Activated CD8-positive, alpha-beta memory T cell treated with anti-CD3 and anti-CD28 coated beads, Interleukin-2, amount 10 ng/mL, durations not matched to agents 7 days and 5 days (primary cell): Measurements from ENCODE around the gene PRDM1. TPM values are rescaled to one million over a fixed set of nuclear protein-coding genes. Genes with fewer than 3 reads are reported as not detected.

ENCODE experiments used
- ATAC-seq: fragments of 150-1000 bp; cut with Tn5 transposase; one replicate; pipeline ENCODE4 v1.10.0; 2021; ENCODE audit warnings: moderate library complexity
- CTCF ChIA-PET: fragments of 350-600 bp; sonication (Branson Sonifier 250); formaldehyde crosslinking; loops from one replicate; lab custom pipeline; 2021; ENCODE audit warnings: antibody characterized with exemption; lab: Charles Lee
- DNase-seq: peaks from one replicate; pipeline ENCODE4 v3.0.0-alpha.2; 2020
- H3K27ac Mint-ChIP-seq: one replicate; pipeline ENCODE4 v1.8.0; 2021; ENCODE audit warnings: mild to moderate bottlenecking, mixed read lengths
- H3K27me3 Mint-ChIP-seq: one replicate; pipeline ENCODE4 v1.8.0; 2021; ENCODE audit warnings: mixed read lengths
- H3K36me3 Mint-ChIP-seq: one replicate; pipeline ENCODE4 v1.8.0; 2021; ENCODE audit warnings: mild to moderate bottlenecking, mixed read lengths
- H3K4me1 Mint-ChIP-seq: one replicate; pipeline ENCODE4 v1.8.0; 2021; ENCODE audit warnings: mixed read lengths
- H3K4me3 Mint-ChIP-seq: one replicate; pipeline ENCODE4 v1.8.0; 2021; ENCODE audit warnings: mild to moderate bottlenecking, moderate library complexity, mixed read lengths
- H3K9me3 Mint-ChIP-seq: one replicate; pipeline ENCODE4 v1.8.0; 2022; ENCODE audit warnings: low read depth, mixed read lengths
- total RNA-seq, 2 experiments: library from RNA; stranded (reverse); gene quantifications; one replicate each; pipeline ENCODE4 v1.2.3, GENCODE V29; 2021

Gene PRDM1
- total RNA-seq, 2 experiments from 2014 or later, result 97.1 to 132 TPM

DNA sequence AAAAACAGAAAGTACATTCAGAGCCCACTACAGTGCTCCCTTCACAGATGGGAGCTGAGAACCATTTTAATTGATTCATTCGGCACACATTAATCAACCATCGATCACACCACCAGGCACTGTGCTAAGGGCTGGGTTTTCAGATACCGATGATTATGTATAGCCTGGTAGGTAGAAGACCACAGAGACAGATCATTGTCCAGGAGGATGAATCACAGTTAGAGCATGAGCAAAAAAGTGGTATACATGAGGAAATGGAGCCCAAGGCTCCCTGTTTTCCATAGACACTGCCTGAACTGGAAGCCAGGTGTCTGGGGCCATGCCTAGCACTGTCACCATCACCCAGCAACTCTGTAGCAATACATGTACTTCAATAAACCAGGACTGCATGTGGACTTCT lies 9.0 kb upstream of the PRDM1 start:
- no peak overlapping the region for H3K27ac Mint-ChIP-seq
- no peak for DNase-seq
- no peak overlapping the region for H3K4me3 Mint-ChIP-seq
- H3K4me1 Mint-ChIP-seq, result peaks cover 3% of the 10 kb centered on the region
- CTCF ChIA-PET, result no interaction called here
- ATAC-seq, result no peak
- peaks cover 2% of the 10 kb centered on the region for H3K27me3 Mint-ChIP-seq
- H3K9me3 Mint-ChIP-seq, result no peaks in the 10 kb centered on the region
- H3K36me3 Mint-ChIP-seq, result peaks cover 3% of the 10 kb centered on the region

DNA sequence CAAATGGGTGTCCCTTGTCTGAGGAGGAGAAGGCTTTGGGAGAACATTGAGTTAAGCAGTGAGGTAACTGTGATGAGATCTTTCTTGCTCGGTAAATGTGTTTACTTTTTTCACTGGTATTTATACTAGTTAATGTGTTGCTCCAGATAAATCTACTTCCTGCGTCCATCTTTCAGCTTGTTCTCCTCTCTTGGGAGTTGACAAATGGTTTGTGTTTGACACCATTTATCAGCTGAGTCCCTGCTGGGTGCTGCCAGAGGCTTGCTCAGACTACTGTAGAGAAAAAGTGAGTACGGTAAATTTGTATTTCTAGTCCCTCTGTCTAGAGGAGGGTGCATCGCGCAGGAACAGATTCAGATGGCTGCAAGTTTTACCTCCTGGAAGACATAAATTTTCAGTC lies 8.3 kb upstream of the PRDM1 start:
- H3K36me3 Mint-ChIP-seq, result peaks cover 6% of the 10 kb centered on the region
- ATAC-seq (no peak), DNase-seq (no peak)
- no peak overlapping the region for H3K27ac Mint-ChIP-seq
- CTCF ChIA-PET, result interaction anchor here (1.0 kb wide), 1 partner anchor 10 kb away, joined by 5 read pairs; no protein-coding TSS in a partner anchor
- H3K4me3 Mint-ChIP-seq, result no peak overlapping the region
- peaks cover 8% of the 10 kb centered on the region for H3K4me1 Mint-ChIP-seq
- no peaks in the 10 kb centered on the region for H3K9me3 Mint-ChIP-seq
- peaks cover 2% of the 10 kb centered on the region for H3K27me3 Mint-ChIP-seq

DNA sequence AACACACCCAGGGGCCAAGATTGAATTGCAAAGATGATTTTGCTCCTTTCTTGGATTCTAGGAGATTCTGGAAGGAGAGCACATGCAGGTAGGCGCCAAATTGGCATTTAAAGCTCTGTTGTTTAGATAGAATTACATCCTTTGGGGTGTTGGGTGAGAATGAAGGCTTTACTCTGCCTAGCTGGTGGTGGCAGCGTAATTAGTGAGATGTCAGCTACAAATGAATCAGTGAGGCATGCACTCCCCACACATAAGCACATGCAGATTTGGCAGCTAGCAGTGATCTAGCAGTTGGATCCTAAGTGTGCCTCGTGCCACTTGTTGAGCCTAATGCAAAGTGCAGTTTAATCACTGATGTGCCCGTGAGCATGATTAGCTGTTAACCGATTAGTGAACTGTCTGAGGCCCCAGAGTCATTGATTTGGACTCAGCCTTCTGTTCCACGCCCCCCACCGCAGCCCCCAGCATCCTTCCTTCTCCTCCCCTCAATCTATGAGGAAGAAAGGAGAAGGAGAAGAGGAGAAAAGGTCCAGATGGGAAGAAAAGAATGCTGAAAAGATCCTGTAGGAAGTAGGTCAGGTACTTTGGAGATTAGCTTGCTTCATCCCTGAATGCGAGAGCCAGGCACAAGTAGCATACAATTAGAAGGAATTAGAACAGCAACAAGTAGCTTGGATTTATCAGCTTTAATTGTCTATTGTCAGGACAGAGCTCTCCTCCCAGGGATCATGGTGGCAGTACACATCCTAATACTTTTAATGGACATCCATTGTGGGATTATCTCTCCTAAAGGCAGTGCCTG lies 6.0 kb upstream of the PRDM1 start:
- Mint-ChIP-seq H3K27me3 (peaks cover 2% of the 10 kb centered on the region), H3K27ac (no peak overlapping the region), H3K36me3 (peaks cover 8% of the 10 kb centered on the region), H3K4me3 (no peak overlapping the region), H3K9me3 (no peaks in the 10 kb centered on the region), H3K4me1 (peaks cover 29% of the 10 kb centered on the region)
- ATAC-seq (no peak), DNase-seq (no peak)
- CTCF ChIA-PET, result interaction anchor here (1.7 kb wide), 1 partner anchor 596 kb away, joined by 4 read pairs; no protein-coding TSS in a partner anchor

DNA sequence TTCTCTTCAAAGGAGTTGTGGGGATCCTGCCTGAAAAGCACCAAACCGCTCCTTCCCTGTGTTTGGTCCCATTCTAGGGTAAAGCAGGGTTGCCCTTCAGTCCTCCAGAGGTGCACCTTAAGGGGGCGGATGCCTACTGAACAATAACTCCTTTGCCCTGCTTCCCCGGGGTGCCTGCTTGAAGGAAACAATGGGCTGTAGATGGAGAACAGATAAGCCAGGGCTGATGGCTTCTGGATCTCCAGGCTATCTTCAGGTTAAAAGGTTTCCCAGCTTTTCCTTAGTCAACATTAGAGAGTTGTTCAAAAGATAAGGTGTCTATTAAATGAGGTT lies 5.4 kb upstream of the PRDM1 start:
- DNase-seq (no peak), ATAC-seq (no peak)
- H3K27me3 Mint-ChIP-seq, result peaks cover 2% of the 10 kb centered on the region
- H3K27ac Mint-ChIP-seq, result no peak overlapping the region
- CTCF ChIA-PET, result interaction anchor here (1.7 kb wide), 1 partner anchor 597 kb away, joined by 4 read pairs; no protein-coding TSS in a partner anchor
- H3K36me3 Mint-ChIP-seq, result peaks cover 8% of the 10 kb centered on the region
- H3K9me3 Mint-ChIP-seq, result no peaks in the 10 kb centered on the region
- peaks cover 34% of the 10 kb centered on the region for H3K4me1 Mint-ChIP-seq
- no peak overlapping the region for H3K4me3 Mint-ChIP-seq

DNA sequence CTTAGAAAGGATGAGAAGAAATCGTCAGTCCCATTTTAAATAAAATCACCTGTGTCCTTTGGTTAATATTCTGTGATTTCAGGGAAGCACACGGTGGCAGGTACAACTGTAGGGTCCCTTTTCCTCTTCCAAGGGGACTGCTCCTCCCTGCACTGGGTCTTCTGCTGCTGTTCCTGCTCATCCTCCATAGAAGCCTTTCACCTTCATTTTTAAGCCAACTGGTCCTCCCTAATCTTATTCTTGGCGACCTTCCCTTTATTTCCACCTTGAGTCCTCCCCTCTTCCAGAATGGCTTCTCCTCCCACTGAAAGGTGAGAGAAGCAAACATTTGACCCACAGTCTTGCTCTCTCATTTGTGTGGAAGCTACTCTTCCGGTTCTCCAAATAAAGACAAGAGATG lies 4.4 kb upstream of the PRDM1 start:
- peaks cover 10% of the 10 kb centered on the region for H3K36me3 Mint-ChIP-seq
- H3K9me3 Mint-ChIP-seq, result no peaks in the 10 kb centered on the region
- no peak overlapping the region for H3K27ac Mint-ChIP-seq
- no peak for ATAC-seq
- H3K4me3 Mint-ChIP-seq, result no peak overlapping the region
- DNase-seq, result no peak
- peaks cover 2% of the 10 kb centered on the region for H3K27me3 Mint-ChIP-seq
- H3K4me1 Mint-ChIP-seq, result peaks cover 37% of the 10 kb centered on the region
- CTCF ChIA-PET, result interaction anchor here (0.9 to 2.3 kb wide), 3 partner anchors 10 to 142 kb away, joined by 3 to 7 read pairs (median 3); no protein-coding TSS in a partner anchor

DNA sequence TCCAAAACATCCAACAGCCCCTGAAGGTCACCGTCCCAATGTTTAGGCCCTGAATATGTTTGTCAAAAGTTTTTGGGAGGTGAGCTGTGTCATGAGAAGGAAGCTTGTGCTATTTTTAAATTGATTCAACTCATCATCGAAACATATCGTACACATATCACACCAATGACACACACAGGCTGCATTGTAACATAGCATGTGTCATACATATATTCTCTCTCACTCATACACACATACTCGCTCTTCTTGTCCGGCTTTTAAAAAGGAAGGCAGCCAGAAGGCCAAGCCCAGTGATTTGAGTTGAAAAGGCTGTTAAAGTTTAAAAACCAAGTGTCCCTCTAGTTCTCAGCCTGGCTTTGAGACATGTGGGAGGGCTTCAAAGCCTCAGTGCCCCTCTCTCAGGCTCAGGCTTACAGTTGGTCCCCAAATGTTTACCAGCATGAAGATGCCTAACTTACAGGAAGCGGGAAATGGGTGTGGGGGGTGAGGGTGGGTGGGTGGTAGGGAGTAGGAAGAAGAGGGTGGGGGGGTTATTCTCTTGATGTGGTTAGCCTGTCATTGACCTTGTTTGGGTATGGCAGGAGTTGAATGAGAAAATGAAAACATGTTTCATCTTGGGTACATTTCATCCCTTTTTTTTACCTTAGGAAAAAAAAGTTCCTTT lies 3.3 kb upstream of the PRDM1 start:
- ATAC-seq, result no peak
- DNase-seq, result no peak
- Mint-ChIP-seq H3K27me3 (peaks cover 2% of the 10 kb centered on the region), H3K4me1 (peaks cover 39% of the 10 kb centered on the region), H3K36me3 (peaks cover 19% of the 10 kb centered on the region), H3K9me3 (no peaks in the 10 kb centered on the region), H3K27ac (peak overlapping the region; percentile 39), H3K4me3 (no peak overlapping the region)
- CTCF ChIA-PET, result interaction anchor here (0.8 to 2.4 kb wide), 7 partner anchors 11 to 651 kb away, joined by 3 to 8 read pairs (median 7); no protein-coding TSS in a partner anchor

DNA sequence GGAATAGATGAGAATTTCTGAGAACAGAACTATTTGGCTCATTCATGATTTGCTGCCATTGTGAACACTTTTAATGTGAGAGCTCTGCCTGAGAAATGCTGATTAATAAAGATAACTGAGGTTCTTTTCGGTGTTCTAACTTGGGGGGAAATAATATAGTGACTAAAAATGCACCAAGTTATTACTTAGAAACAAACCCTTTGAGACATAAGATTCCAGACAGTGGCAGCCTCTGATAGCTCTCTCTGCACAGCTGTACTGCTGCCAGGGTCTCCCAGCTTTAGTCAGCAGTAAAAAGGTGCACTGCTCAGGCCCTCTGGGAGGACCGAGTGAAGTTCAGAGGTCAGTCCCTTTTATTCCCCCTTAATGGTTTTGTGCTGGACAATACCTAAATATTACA lies 2.5 kb upstream of the PRDM1 start:
- Mint-ChIP-seq H3K4me3 (peak overlapping the region; percentile 39), H3K9me3 (no peaks in the 10 kb centered on the region), H3K4me1 (peaks cover 39% of the 10 kb centered on the region), H3K27me3 (peaks cover 2% of the 10 kb centered on the region), H3K27ac (peak overlapping the region; percentile 76), H3K36me3 (peaks cover 27% of the 10 kb centered on the region)
- ATAC-seq (peak; percentile 29), DNase-seq (no peak)
- CTCF ChIA-PET, result interaction anchor here (0.8 to 2.4 kb wide), 9 partner anchors 9 to 652 kb away, joined by 3 to 8 read pairs (median 7); no protein-coding TSS in a partner anchor

DNA sequence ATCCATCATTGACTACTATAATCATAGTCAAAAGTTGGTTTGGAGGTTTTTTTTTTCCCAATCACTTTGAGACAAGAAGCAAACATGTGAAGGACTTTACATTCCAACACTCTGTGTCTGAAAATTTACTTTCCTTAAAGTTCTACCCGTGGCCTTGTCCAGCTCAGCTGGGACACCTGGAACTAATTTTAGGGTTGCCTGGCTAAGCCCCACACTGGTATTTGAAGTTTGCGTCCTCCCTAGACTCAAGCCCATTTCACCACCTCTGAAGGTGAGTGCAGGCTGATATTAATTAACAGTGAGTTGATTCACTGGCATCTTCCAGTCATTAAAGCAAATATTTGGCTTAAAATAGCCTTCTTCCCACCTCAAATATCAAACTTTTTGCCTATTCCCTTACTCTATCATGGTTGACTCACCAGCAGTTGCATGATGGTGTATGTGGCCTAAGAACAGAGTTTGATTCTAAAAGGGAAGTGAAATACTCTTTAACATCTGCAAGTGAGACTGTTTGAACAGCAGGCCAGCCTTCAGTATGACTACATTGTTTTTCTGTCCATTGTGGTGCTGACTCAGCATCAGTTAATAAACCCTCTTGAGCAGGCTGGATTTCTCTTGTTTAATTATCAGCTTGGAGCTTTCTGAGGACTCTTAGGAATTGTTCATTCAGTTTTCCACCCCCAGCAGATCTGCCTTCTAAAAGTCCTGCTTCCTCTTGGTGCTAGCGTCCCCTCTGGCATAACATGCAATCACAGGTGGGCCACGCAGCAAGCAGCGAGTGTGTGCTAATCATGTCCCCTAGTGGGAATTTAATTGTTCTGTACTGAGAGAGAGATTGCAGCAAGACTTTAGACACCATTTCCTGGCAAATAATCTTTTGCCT lies 1.8 kb upstream of the PRDM1 start:
- peak overlapping the region; percentile 76 for H3K27ac Mint-ChIP-seq
- no peaks in the 10 kb centered on the region for H3K9me3 Mint-ChIP-seq
- H3K36me3 Mint-ChIP-seq, result peaks cover 34% of the 10 kb centered on the region
- peak overlapping the region; percentile 39 for H3K4me3 Mint-ChIP-seq
- DNase-seq (peak; percentile 61), ATAC-seq (peak; percentile 15)
- H3K27me3 Mint-ChIP-seq, result peaks cover 2% of the 10 kb centered on the region
- CTCF ChIA-PET, result interaction anchor here (0.8 to 2.4 kb wide), 9 partner anchors 9 to 653 kb away, joined by 3 to 17 read pairs (median 7); no protein-coding TSS in a partner anchor
- peaks cover 44% of the 10 kb centered on the region for H3K4me1 Mint-ChIP-seq

DNA sequence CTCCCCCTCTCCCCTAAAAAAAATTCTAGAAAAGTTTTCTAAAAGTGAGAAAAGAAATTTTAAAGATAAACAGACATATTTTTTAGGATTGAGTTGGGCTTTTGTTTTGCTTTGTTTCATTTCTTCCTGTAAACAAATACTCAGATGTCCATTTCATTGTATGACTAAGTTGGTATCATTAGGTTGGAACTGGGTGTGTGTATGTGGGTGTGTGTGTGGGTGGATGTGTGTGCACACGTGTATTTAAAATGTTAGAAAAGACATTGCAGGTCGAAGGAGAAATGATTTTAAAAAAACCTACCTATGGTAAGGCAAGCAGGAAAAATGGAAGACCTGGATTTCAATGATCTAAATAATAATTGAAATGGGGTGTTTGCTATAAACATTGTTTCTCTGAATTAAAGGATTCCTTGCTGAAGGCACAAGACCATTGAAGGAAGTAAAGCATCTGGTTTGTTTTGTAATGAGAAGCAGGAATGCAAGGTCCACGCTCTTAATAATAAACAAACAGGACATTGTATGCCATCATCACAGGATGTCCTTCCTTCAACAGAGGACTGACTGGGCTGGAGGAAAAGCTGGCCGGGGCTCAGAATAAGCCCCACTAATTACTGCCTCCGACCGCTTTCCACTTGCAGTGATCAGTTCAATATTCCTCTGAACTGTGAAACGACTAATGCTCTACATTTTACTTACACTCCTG lies 996 bp upstream of the PRDM1 start:
- no peaks in the 10 kb centered on the region for H3K9me3 Mint-ChIP-seq
- H3K4me3 Mint-ChIP-seq, result peak overlapping the region; percentile 98
- ATAC-seq (no peak), DNase-seq (no peak)
- peaks cover 42% of the 10 kb centered on the region for H3K36me3 Mint-ChIP-seq
- H3K27me3 Mint-ChIP-seq, result peaks cover 2% of the 10 kb centered on the region
- H3K4me1 Mint-ChIP-seq, result peaks cover 50% of the 10 kb centered on the region
- peak overlapping the region; percentile 76 for H3K27ac Mint-ChIP-seq
- CTCF ChIA-PET, result interaction anchor here (0.9 to 3.0 kb wide), 15 partner anchors 10 to 654 kb away, joined by 3 to 18 read pairs (median 5); no protein-coding TSS in a partner anchor

DNA sequence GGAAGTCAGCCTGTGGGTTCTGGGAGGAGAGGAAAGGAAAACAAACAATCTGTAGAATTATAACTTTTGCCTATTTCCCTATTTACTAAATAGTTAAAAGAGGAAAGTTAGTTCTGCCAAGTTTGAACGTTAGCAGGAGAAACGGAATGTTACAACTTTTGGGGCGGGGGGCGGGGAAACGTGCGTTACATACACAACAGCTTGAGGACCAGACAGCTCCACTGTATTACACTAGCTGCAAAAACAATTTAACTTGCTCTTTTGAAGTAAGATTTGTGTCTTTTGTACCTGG lies 498 bp upstream of the PRDM1 start:
- H3K27ac Mint-ChIP-seq, result peak overlapping the region; percentile 76
- H3K9me3 Mint-ChIP-seq, result no peaks in the 10 kb centered on the region
- CTCF ChIA-PET, result interaction anchor here (0.7 to 3.0 kb wide), 24 partner anchors 10 to 654 kb away, joined by 3 to 18 read pairs (median 5); no protein-coding TSS in a partner anchor
- peaks cover 54% of the 10 kb centered on the region for H3K4me1 Mint-ChIP-seq
- ATAC-seq (no peak), DNase-seq (no peak)
- peaks cover 47% of the 10 kb centered on the region for H3K36me3 Mint-ChIP-seq
- peak overlapping the region; percentile 98 for H3K4me3 Mint-ChIP-seq
- peaks cover 2% of the 10 kb centered on the region for H3K27me3 Mint-ChIP-seq

DNA sequence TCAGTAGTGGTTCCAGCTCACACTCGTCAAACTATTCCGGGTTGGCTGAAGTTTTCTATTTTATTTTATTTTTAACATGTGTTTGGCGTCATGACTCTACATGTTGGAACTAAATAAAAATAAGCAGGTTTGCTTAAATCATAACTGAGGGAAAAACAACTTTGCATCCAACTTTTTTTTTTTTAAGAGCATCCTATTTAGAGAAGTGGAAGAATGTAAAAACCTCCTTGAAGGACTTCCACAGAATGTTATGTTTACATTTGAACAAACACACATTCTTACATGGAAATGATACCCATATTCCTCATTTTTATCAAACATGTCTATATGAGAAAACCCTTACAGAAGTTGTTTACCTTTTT lies 659 bp downstream of the PRDM1 start:
- Mint-ChIP-seq H3K4me3 (peak overlapping the region; percentile 98), H3K27me3 (no peaks in the 10 kb centered on the region), H3K4me1 (peaks cover 62% of the 10 kb centered on the region), H3K9me3 (no peaks in the 10 kb centered on the region), H3K27ac (peak overlapping the region; percentile 89), H3K36me3 (peaks cover 55% of the 10 kb centered on the region)
- DNase-seq, result no peak
- no peak for ATAC-seq
- CTCF ChIA-PET, result interaction anchor here (0.7 to 3.0 kb wide), 26 partner anchors 8 to 655 kb away, joined by 3 to 18 read pairs (median 4); no protein-coding TSS in a partner anchor

DNA sequence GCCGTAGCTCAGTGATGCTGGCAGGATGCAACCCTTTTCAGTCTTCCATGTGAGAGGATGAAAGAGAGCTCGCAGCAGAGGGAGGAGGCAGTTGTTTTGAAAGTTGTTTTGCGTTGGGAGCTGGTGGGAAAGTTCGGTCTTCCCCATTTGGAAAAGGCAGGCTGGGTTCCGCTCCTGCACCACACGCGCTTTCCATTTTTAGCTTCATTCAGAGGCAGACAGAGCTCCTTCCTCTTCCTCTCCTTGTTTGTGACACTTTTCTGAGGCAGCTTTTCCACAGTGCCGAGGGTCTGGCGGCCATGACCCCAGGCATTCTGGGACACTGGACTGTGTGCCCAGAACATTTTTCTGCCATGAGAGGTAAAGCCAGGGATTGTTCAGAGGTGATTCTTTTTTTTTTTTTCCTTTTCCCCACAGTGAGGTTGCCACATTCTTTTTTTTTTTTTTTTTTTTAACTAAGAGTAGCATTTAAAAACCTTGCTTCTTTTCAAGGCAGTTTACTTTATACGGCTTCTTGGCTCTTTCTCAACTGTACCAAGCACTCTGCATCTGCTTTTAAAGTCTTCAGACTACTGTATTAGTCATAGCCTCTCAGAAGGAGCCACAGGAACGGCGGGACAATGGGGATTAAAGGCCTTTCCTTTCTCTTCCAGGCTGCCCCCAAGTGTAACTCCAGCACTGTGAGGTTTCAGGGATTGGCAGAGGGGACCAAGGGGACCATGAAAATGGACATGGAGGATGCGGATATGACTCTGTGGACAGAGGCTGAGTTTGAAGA lies 1.6 kb downstream of the PRDM1 start:
- Mint-ChIP-seq H3K27me3 (no peaks in the 10 kb centered on the region), H3K4me3 (peak overlapping the region; percentile 98), H3K4me1 (peaks cover 65% of the 10 kb centered on the region), H3K9me3 (no peaks in the 10 kb centered on the region), H3K27ac (peak overlapping the region; percentile 89), H3K36me3 (peaks cover 60% of the 10 kb centered on the region)
- DNase-seq, result no peak
- CTCF ChIA-PET, result interaction anchor here (0.6 to 3.0 kb wide), 15 partner anchors 8 to 656 kb away, joined by 3 to 18 read pairs (median 4); no protein-coding TSS in a partner anchor
- ATAC-seq, result no peak
